Lower leg skin (tissue), 4 donors: ENCODE measurements around the gene LCP1. TPM values are rescaled to one million over a fixed set of nuclear protein-coding genes. Genes with fewer than 3 reads are reported as not detected.

ENCODE experiments used
- DNase-seq, 2 donors: peaks; one replicate each; pipeline ENCODE4 v3.0.0-alpha.2; 2019; ENCODE audit warnings: low spot score in 2 of 2
- H3K4me3 ChIP-seq: fragments of 200-600 bp; sonication (generic); 2 replicates; pipeline ENCODE4 v1.5.1; 2017; ENCODE audit warnings: mild to moderate bottlenecking, low read depth; ENCODE audit not compliant: poor library complexity, severe bottlenecking
- POLR2A ChIP-seq, 2 donors: fragments of 450-650 bp; IDR thresholded peaks; one replicate each; pipeline ENCODE4 v1.6.1; 2016 to 2017; ENCODE audit warnings: antibody characterized with exemption in 2 of 2, mild to moderate bottlenecking in 1 of 2, moderate library complexity in 1 of 2
- WGBS, 2 donors: methylation state at CpG; one replicate each; pipeline ENCODE4 v1.1.5; 2018; 5-methylcytosine and 5-hydroxymethylcytosine counted together
- intact Hi-C: fragments of 100-400 bp; cut with DNase I; formaldehyde crosslinking; loops from one replicate; pipeline ENCODE4 v1.15.0; 2023; ENCODE audit warnings: low total_unique reads
- total RNA-seq, 4 donors: library from RNA; depleted of rRNA; stranded (reverse); fragments of >200 nt; gene quantifications; one replicate each; pipeline ENCODE4 v1.1.0, GENCODE V29; 2016
- TF ChIP-seq, protein P1 (sequence below), 3 donors: fragments of 450-650 bp; IDR thresholded peaks; one replicate each; pipeline ENCODE4 v1.5.1; 2016; ENCODE audit warnings: antibody characterized with exemption in 3 of 3, mild to moderate bottlenecking in 3 of 3, moderate library complexity in 2 of 3

LCP1 gene
- total RNA-seq, 4 donors from 2014 or later: 21.7 to 45.4 (median 39.0) TPM

DNA sequence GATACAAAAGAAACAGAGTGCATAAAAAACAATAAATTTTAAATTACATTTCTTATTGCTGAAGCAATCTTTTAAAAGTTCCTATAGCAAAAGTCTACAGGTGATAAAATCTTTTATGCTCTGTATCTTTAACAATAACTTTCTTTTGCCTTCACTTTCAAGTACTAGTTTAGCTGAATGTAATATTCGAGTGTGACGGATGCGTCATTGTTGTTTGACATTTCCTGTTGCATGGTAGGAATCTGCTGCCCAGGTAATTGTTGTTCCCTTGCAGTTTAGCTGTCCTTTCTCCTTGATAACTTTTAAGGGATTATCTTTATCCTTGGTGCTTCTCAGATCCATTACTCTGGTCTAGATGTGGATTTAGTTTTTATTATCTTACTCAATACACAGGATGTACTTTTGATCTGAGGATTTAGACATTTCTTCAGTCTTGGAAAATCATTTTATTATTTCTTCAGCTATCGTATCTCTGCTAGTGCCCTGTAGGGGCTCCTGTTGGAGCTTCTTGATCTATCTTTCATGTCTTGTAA, 75.1 kb downstream of the LCP1 start:
- DNase-seq: no peak
- H3K4me3 ChIP-seq: no peak overlapping the region
- TF ChIP-seq POLR2A (IDR thresholded peaks at IDR 0.05): no peak
- TF ChIP-seq, protein P1, sequence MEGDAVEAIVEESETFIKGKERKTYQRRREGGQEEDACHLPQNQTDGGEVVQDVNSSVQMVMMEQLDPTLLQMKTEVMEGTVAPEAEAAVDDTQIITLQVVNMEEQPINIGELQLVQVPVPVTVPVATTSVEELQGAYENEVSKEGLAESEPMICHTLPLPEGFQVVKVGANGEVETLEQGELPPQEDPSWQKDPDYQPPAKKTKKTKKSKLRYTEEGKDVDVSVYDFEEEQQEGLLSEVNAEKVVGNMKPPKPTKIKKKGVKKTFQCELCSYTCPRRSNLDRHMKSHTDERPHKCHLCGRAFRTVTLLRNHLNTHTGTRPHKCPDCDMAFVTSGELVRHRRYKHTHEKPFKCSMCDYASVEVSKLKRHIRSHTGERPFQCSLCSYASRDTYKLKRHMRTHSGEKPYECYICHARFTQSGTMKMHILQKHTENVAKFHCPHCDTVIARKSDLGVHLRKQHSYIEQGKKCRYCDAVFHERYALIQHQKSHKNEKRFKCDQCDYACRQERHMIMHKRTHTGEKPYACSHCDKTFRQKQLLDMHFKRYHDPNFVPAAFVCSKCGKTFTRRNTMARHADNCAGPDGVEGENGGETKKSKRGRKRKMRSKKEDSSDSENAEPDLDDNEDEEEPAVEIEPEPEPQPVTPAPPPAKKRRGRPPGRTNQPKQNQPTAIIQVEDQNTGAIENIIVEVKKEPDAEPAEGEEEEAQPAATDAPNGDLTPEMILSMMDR (IDR thresholded peaks at IDR 0.05): no peak
- WGBS, 2 donors: 40 to 41% methylated on average over 4 of the region's 4 CpGs
- intact Hi-C loops: no loop called here

DNA sequence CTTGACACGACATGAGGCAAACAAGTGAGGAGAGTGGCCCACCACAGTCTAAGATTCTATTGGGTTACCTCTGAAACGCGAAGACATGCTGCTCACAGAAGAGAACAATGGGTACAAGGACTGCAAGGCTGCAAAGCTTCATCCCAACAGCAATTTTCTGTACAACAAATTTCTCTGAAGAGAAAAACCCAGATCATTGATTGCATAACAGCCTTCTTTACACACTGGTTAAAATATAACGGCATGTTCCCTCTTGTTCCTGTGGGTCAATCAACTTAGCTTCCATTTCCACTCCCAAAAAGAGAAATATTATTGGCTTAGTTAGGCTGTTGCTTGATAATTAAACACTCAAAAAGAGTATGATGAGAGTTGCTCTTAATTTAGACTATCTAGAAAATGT, 77.1 kb downstream of the LCP1 start, which contains the start of gene CPB2:
Gene CPB2 (minus strand): TSS at position 166 of the 400 bp plus-strand sequence. CDS start 24 bp downstream, at position 142.
- WGBS, 2 donors: 90 to 92% methylated on average over 4 of the region's 4 CpGs
- TF ChIP-seq, protein P1 (IDR thresholded peaks at IDR 0.05): no peak
- no peak for TF ChIP-seq POLR2A (IDR thresholded peaks at IDR 0.05)
- DNase-seq: no peak
- intact Hi-C loops: no loop called here
- H3K4me3 ChIP-seq: no peak within 1 kb of the TSS

DNA sequence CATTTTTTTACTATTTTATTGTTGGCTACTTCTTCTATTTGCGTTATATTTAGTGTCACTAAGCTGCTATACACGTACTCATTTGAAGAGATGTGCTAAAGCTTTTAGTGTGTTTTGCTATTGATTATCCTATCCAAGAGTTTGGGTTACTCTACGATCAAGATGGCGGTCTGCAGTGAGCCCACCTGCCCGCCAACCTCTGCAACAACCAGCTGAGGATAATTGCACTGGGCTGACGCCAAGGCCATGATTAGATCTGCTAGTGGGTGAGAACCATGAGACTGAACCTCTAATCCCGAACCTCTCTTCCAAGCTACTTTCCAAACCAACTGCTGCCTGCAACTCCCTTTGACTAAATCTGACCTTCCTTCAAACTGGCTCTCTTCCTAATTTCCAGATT, 78.9 kb downstream of the LCP1 start:
- no peak overlapping the region for H3K4me3 ChIP-seq
- WGBS, 2 donors: 91 to 92% methylated on average over 7 of the region's 7 CpGs
- intact Hi-C loops: no loop called here
- TF ChIP-seq, protein P1 (IDR thresholded peaks at IDR 0.05): no peak
- TF ChIP-seq POLR2A (IDR thresholded peaks at IDR 0.05): no peak
- DNase-seq: no peak

DNA sequence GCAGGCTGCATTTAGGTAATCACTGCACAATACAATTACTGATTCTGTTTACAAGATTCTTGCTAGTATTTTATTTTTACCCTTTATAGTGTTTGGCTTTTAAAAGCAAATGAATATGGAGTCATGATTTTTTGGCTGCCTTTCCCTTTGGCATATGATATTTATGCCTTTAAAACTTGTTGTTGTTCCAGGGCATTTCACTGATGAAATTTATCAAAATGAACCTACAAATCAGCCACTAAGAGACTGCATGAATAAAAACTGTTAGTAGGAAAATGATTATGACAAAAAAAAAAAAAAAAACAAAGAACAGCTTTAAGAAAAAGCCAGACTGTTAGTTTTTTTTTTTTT, 79.7 kb downstream of the LCP1 start:
- no peak for DNase-seq
- TF ChIP-seq POLR2A (IDR thresholded peaks at IDR 0.05): no peak
- TF ChIP-seq, protein P1 (IDR thresholded peaks at IDR 0.05): no peak
- intact Hi-C loops: no loop called here
- H3K4me3 ChIP-seq: no peak overlapping the region

DNA sequence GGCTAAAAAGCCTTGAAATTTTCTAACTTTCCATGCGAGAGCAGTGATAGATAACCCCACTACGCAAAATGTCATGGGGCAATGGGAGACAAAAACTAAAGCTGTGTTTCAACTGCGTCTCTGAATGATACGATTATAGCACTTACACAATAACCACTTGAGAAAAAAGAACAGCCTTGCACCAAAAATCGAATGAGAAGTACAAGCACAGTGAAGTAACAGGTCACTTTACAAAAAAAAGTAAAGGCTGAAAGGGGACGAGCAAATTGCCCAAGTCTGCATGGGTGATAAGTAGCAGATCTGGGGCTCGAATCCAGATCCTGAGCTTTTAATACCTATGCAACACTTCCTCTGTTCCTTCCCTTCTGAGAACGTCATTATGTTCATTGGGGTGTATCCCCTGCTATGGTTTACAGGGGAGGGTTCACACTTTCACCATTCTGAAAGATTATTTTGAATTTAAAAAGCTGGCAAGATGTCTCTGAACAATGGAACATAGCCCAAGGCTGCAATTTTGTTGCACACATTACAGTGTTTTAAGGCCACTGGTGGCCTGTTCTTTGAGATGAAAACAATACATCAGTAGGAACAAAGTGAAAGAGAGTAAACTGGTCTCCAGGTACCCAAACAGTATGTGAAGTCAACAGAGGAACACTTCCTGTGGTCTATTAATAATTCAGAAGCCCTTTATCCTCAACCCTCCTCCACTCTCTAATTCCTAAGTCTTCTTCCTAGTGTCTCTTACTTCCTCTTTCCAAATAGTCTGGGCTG, 80.3 kb downstream of the LCP1 start:
- intact Hi-C loops: no loop called here
- DNase-seq: no peak
- no peak overlapping the region for H3K4me3 ChIP-seq

More for the DNA sequence above, 80.3 kb downstream of the LCP1 start:
- no peak for TF ChIP-seq POLR2A (IDR thresholded peaks at IDR 0.05)
- TF ChIP-seq, protein P1 (IDR thresholded peaks at IDR 0.05): no peak
- 73 to 77% methylated on average over 8 of the region's 8 CpGs for WGBS, 2 donors
